K562 (cell line): ENCODE results near the gene IL15. TPM values are rescaled to one million over a fixed set of nuclear protein-coding genes. Genes with fewer than 3 reads are reported as not detected.

Experiments
- ATAC-seq: fragments of 200-7000 bp; cut with Tn5 transposase; 3 replicates; pipeline ENCODE4 v1.9.1; 2020; ENCODE audit warnings: moderate library complexity
- BruUV-seq: library from RNA; stranded (reverse); fragments of 400-500 nt; replicated peaks from 2 replicates; lab custom pipeline; 2021; lab: Mats Ljungman, UMichigan
- CTCF ChIA-PET: fragments of 300-600 bp; formaldehyde crosslinking; extraction: SDS; loops from one replicate; lab custom pipeline; 2021; ENCODE audit warnings: low intra/inter-chr PET ratio; lab: Yijun Ruan, JAX
- POLR2A ChIA-PET: fragments of 300-600, 350-650 bp; sonication (Branson Sonifier 250); formaldehyde crosslinking; extraction: SDS; loops from one replicate; lab custom pipeline; 2021; ENCODE audit warnings: antibody characterized with exemption, inconsistent platforms; lab: Yijun Ruan, JAX
- DNase-seq, 4 experiments: peaks; one replicate each; pipeline versions ENCODE4 v3.0.0 to v3.0.0-alpha.2; 2011 to 2018; ENCODE audit warnings: low spot score in 3 of 4, mixed read lengths in 3 of 4; ENCODE audit errors: extremely low read depth in 1 of 4
- FAIRE-seq: peaks from 2 replicates; lab custom pipeline; 2011; peaks lifted over from hg19 to GRCh38; lab: Jason Lieb, UNC
- H2AFZ ChIP-seq: 2 replicates; pipeline ENCODE4 v1.6.0; 2011; ENCODE audit warnings: low read depth, low read length, control low read depth, inconsistent platforms
- H3K27ac ChIP-seq: fragments of 200-600 bp; 3 replicates; pipeline ENCODE4 v1.8.0; 2011; ENCODE audit warnings: low read depth, mild to moderate bottlenecking, control low read depth, inconsistent platforms, low read length, moderate library complexity, mixed read lengths; ENCODE audit errors: extremely low read depth
- H3K27me3 ChIP-seq, 2 experiments: fragments of 300-600 bp in 1 of 2; 2 replicates in 1 of 2; 3 replicates in 1 of 2; pipeline versions ENCODE4 v1.6.0 to v1.8.0; 2011; ENCODE audit warnings: inconsistent platforms in 2 of 2, low read length in 2 of 2, mild to moderate bottlenecking in 1 of 2, mixed read lengths in 1 of 2, moderate library complexity in 1 of 2; ENCODE audit not compliant: control insufficient read depth in 2 of 2, insufficient read depth in 2 of 2
- H3K36me3 ChIP-seq: fragments of 300-600 bp; 3 replicates; pipeline ENCODE4 v1.8.0; 2011; ENCODE audit warnings: mild to moderate bottlenecking, low read length, inconsistent platforms; ENCODE audit not compliant: control insufficient read depth, insufficient read depth
- H3K4me1 ChIP-seq, 2 experiments: fragments of 200-600 bp in 1 of 2; replicated peaks in 1 of 2; 2 replicates in 1 of 2; 3 replicates in 1 of 2; pipeline versions ENCODE4 v1.5.1 to v1.8.0; 2011; ENCODE audit warnings: inconsistent platforms in 2 of 2, low read length in 2 of 2, mild to moderate bottlenecking in 1 of 2, mixed read lengths in 1 of 2, moderate library complexity in 1 of 2; ENCODE audit not compliant: control insufficient read depth in 2 of 2, insufficient read depth in 2 of 2
- H3K4me2 ChIP-seq: 2 replicates; pipeline ENCODE4 v1.6.1; 2011; ENCODE audit warnings: low read length, control low read depth, inconsistent platforms, mixed read lengths; ENCODE audit not compliant: insufficient read depth
- H3K4me3 ChIP-seq: fragments of 200-600 bp; sonication (generic), shearing (Covaris generic); 2 replicates; pipeline ENCODE4 v1.5.1; 2016; ENCODE audit warnings: control low read depth, inconsistent platforms
- H3K79me2 ChIP-seq: fragments of 200-600 bp; 3 replicates; pipeline ENCODE4 v1.8.0; 2011; ENCODE audit warnings: low read length, inconsistent platforms; ENCODE audit not compliant: control insufficient read depth, insufficient read depth
- H3K9ac ChIP-seq, 2 experiments: 2 replicates each; pipeline versions ENCODE4 v1.6.0 to v1.6.1; 2011; ENCODE audit warnings: low read depth in 2 of 2, low read length in 2 of 2, control low read depth in 1 of 2, inconsistent platforms in 1 of 2, mild to moderate bottlenecking in 1 of 2, mixed read lengths in 1 of 2; ENCODE audit not compliant: insufficient read depth in 1 of 2
- H3K9me1 ChIP-seq: one replicate; pipeline ENCODE4 v1.6.0; 2011; ENCODE audit warnings: inconsistent platforms, mild to moderate bottlenecking, low read length, moderate library complexity; ENCODE audit not compliant: control insufficient read depth, insufficient read depth
- H3K9me3 ChIP-seq: replicated peaks from 2 replicates; pipeline ENCODE4 v1.5.1; 2011; ENCODE audit warnings: low read depth, low read length, inconsistent platforms; ENCODE audit not compliant: control insufficient read depth, insufficient read depth
- H4K20me1 ChIP-seq: replicated peaks from 2 replicates; pipeline ENCODE4 v1.6.1; 2011; ENCODE audit warnings: low read length, inconsistent platforms, mixed read lengths; ENCODE audit not compliant: control insufficient read depth, insufficient read depth
- ARID1B ChIP-seq: fragments of 450-650 bp; IDR thresholded peaks from 2 replicates; pipeline ENCODE4 v1.6.1; 2016; ENCODE audit warnings: antibody characterized with exemption, mild to moderate bottlenecking, inconsistent platforms
- ATF7 ChIP-seq: fragments of 450-650 bp; IDR thresholded peaks from 2 replicates; pipeline ENCODE4 v1.7.1; 2014; ENCODE audit warnings: mild to moderate bottlenecking, moderate library complexity
- KLF16 ChIP-seq: IDR thresholded peaks from 2 replicates; pipeline ENCODE4 v1.6.1; 2016; ENCODE audit warnings: antibody characterized with exemption
- NR4A1 ChIP-seq, 2 experiments: fragments of 250-450 bp in 1 of 2; fragments of 450-650 bp in 1 of 2; sonication (Bioruptor Pico) in 1 of 2; IDR thresholded peaks; 2 replicates each; pipeline versions ENCODE4 v1.4.0 to v1.6.1; 2016 to 2020; ENCODE audit warnings: mild to moderate bottlenecking in 2 of 2, missing compliant biosample characterization in 1 of 2, missing genetic modification characterization in 1 of 2, moderate library complexity in 1 of 2
- POLR2AphosphoS5 ChIP-seq: IDR thresholded peaks from 2 replicates; pipeline ENCODE4 v1.6.1; 2011; ENCODE audit warnings: mild to moderate bottlenecking, low read depth, low read length, moderate library complexity; ENCODE audit not compliant: control insufficient read depth, insufficient read depth
- RFX1 ChIP-seq: fragments of 450-650 bp; IDR thresholded peaks from 2 replicates; pipeline ENCODE4 v1.6.1; 2016; ENCODE audit warnings: mild to moderate bottlenecking, moderate library complexity
- WGBS: fragments of 100-300 bp; shearing (Covaris generic); methylation state at CpG from one replicate; pipeline ENCODE4 v1.1.6; 2016; ENCODE audit warnings: low coverage, mixed read lengths; ENCODE audit not compliant: insufficient coverage; ENCODE audit errors: missing lambda C conversion rate; 5-methylcytosine and 5-hydroxymethylcytosine counted together
- in situ Hi-C: fragments of 300-500 bp; cut with MboI; formaldehyde crosslinking; loops from 4 replicates; pipeline ENCODE4 v1.15.0; 2018; ENCODE audit warnings: inconsistent platforms, mixed read lengths
- intact Hi-C: fragments of 100-400 bp; cut with micrococcal nuclease; formaldehyde crosslinking; loops from 2 replicates; pipeline ENCODE4 v1.14.2; 2022
- polyA plus RNA-seq, 8 experiments: library from polyadenylated mRNA; depleted of rRNA in 4 of 8; stranded (reverse) in 5 of 8; unstranded in 3 of 8; fragments of >200 nt; fragmentation: Nextera tagmentation in 2 of 8; fragmentation: Illumina TruSeq in 1 of 8; extraction: Ambion mirVana in 2 of 8; extraction: Trizol in 1 of 8; gene quantifications; 2 replicates each; pipeline versions ENCODE4 v1.2.1 to v1.2.3, GENCODE V29; 2011 to 2014; ENCODE audit warnings: inconsistent platforms in 1 of 8, missing spikeins in 1 of 8
- total RNA-seq, 7 experiments: library from RNA; depleted of rRNA in 6 of 7; stranded (reverse); fragments of >200 nt in 6 of 7; fragmentation: Illumina TruSeq in 2 of 7; extraction: Trizol in 2 of 7; gene quantifications; 2 replicates each; pipeline versions ENCODE4 v1.2.1 to v1.2.3, GENCODE V29; 2011 to 2021; ENCODE audit warnings: low replicate concordance in 1 of 7
- TF ChIP-seq, protein P1 (sequence below): fragments of 450-650 bp; IDR thresholded peaks from 2 replicates; pipeline ENCODE4 v1.6.1; 2017; ENCODE audit warnings: mild to moderate bottlenecking, moderate library complexity

Gene IL15
- total and polyA plus RNA-seq, 9 of the 15 experiments (the other 6 are each of a cell fraction or from before 2014, with no cell fraction given): 0.13 to 0.50 (median 0.34) TPM

DNA sequence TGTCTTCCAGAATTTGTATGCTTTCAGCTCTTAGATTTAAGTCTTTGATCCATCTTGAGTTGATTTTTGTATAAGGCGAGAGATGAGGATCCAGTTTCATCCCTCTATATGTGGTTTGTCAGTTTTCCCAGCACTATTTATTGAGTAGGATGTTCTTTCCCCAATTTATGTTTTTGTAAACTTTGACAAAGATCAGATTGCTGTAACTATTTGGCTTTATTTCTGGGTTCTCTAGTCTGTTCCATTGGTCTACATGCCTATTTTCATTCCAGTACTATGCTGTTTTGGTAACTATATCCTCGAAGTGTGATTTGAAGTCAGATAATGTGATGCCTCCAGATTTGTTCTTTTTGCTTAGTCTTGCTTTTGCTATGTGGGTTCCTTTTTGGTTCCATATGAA lies 60.7 kb downstream of the IL15 start (continued):
- TF ChIP-seq, protein P1, sequence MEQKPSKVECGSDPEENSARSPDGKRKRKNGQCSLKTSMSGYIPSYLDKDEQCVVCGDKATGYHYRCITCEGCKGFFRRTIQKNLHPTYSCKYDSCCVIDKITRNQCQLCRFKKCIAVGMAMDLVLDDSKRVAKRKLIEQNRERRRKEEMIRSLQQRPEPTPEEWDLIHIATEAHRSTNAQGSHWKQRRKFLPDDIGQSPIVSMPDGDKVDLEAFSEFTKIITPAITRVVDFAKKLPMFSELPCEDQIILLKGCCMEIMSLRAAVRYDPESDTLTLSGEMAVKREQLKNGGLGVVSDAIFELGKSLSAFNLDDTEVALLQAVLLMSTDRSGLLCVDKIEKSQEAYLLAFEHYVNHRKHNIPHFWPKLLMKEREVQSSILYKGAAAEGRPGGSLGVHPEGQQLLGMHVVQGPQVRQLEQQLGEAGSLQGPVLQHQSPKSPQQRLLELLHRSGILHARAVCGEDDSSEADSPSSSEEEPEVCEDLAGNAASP: no peak
- TF ChIP-seq ATF7 (no peak), KLF16 (no peak)
- TF ChIP-seq, all 486 proteins: peak for 0

DNA sequence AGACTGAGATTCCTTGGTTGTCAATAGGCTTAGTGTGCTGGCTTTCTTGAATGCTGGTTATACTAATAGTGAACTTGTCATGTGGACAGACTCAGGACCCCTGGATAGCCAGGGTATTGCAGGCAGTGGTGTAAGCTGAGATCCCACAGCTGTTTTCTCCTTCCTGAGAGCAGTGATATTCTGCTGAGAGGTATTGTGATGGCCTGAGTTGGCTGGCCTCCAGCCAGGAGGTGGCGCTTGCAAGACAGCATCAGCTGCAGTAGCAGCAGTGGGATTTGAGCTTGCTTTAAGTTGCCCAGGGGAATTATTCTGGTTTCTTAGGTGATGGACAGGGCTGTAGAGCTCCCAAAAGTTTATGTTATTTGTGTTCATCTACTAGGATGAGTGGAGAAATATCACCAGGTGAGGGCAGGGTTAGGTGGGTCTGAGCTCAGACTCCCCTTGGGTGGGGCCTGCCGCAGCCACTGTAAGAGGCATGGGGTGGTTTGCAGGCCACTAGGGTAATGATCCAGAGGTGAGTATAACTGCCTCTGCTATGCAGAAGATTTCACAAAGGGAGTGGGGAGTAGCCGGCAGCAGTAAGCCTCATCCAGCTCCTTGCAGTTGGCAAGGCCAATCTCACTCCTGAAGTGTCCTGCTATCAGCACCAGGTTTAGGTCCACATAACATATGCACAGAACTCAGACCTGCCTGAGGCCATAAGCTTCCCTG lies 66.2 kb downstream of the IL15 start:
- H2AFZ ChIP-seq: no peak overlapping the region
- H3K9ac ChIP-seq: no peak overlapping the region
- CTCF ChIA-PET: no interaction called here
- H4K20me1 ChIP-seq: no peaks in the 10 kb centered on the region
- no peak for DNase-seq
- no peak for FAIRE-seq
- intact Hi-C loops: no loop called here
- H3K4me2 ChIP-seq: no peak overlapping the region
- no peaks in the 10 kb centered on the region for H3K9me3 ChIP-seq
- H3K79me2 ChIP-seq: no peaks in the 10 kb centered on the region
- H3K4me3 ChIP-seq: no peak overlapping the region
- no peak overlapping the region for H3K27ac ChIP-seq
- H3K9me1 ChIP-seq: no peaks in the 10 kb centered on the region
- no peaks in the 10 kb centered on the region for H3K36me3 ChIP-seq
- H3K27me3 ChIP-seq: no peaks in the 10 kb centered on the region
- TF ChIP-seq RFX1 (no peak), POLR2AphosphoS5 (no peak), ARID1B (no peak), NR4A1 (CRISPR knock-in tag; IDR thresholded peaks at IDR 0.05) (no peak), NR4A1 (tag; IDR thresholded peaks at IDR 0.05) (no peak)
- TF ChIP-seq, all 486 proteins: peak for 0
- ATAC-seq: no peak
- POLR2A ChIA-PET: no interaction called here
- WGBS: 8% methylated on average over 2 of the region's 3 CpGs
- BruUV-seq: no TSS peak
- in situ Hi-C loops: no loop called here
- no peaks in the 10 kb centered on the region for H3K4me1 ChIP-seq
